OCI-LY7 (cell line): ENCODE measurements around the gene LGSN. TPM values are rescaled to one million over a fixed set of nuclear protein-coding genes. Genes with fewer than 3 reads are reported as not detected.

Source experiments
- BruUV-seq: library from RNA; stranded (reverse); fragments of 400-500 nt; replicated peaks from 2 replicates; lab custom pipeline; 2021; lab: Mats Ljungman, UMichigan
- CTCF ChIA-PET: fragments of 300-600 bp; sonication (Branson Sonifier 250); formaldehyde crosslinking; loops from one replicate; lab custom pipeline; 2022; ENCODE audit warnings: antibody characterized with exemption; ENCODE audit not compliant: unreplicated experiment; lab: Charles Lee
- POLR2A ChIA-PET: fragments of 300-600 bp; sonication (Branson Sonifier 250); formaldehyde crosslinking; loops from one replicate; lab custom pipeline; 2022; ENCODE audit warnings: antibody characterized with exemption; lab: Charles Lee
- DNase-seq: peaks from one replicate; pipeline ENCODE4 v3.0.0-alpha.2; 2015; ENCODE audit warnings: low spot score
- H2AFZ ChIP-seq: fragments of 200-600 bp; sonication (generic), shearing (Covaris generic); 2 replicates; pipeline ENCODE4 v1.6.1; 2014; ENCODE audit warnings: mild to moderate bottlenecking, antibody characterized with exemption, low read length, moderate library complexity
- H3K27ac ChIP-seq: fragments of 200-600 bp; sonication (generic); 2 replicates; pipeline ENCODE4 v1.5.1; 2014; ENCODE audit warnings: mixed run types, low read depth, mild to moderate bottlenecking, moderate library complexity, low read length, inconsistent platforms; ENCODE audit not compliant: poor library complexity, severe bottlenecking
- H3K36me3 ChIP-seq: fragments of 200-600 bp; sonication (generic); 2 replicates; pipeline ENCODE4 v1.6.1; 2014; ENCODE audit warnings: mild to moderate bottlenecking, antibody characterized with exemption, low read length, moderate library complexity, mixed read lengths; ENCODE audit not compliant: insufficient read depth
- H3K4me1 ChIP-seq: fragments of 200-600 bp; sonication (generic); 2 replicates; pipeline ENCODE4 v1.5.1; 2014; ENCODE audit warnings: mild to moderate bottlenecking, low read length; ENCODE audit not compliant: insufficient read depth, poor library complexity, severe bottlenecking
- H3K4me2 ChIP-seq: fragments of 200-600 bp; sonication (generic); 2 replicates; pipeline ENCODE4 v1.6.1; 2014; ENCODE audit warnings: mild to moderate bottlenecking, low read length
- H3K4me3 ChIP-seq: fragments of 200-600 bp; sonication (generic); 2 replicates; pipeline ENCODE4 v1.5.1; 2014; ENCODE audit warnings: mild to moderate bottlenecking, low read depth, low read length; ENCODE audit not compliant: poor library complexity, severe bottlenecking
- H3K79me2 ChIP-seq: fragments of 200-600 bp; sonication (generic); 2 replicates; pipeline ENCODE4 v1.6.1; 2016; ENCODE audit warnings: low read depth, mild to moderate bottlenecking, low read length, moderate library complexity, mixed read lengths; ENCODE audit not compliant: insufficient read depth
- H3K9me2 ChIP-seq: fragments of 200-600 bp; sonication (generic); 2 replicates; pipeline ENCODE4 v1.6.1; 2016; ENCODE audit warnings: mild to moderate bottlenecking, low read length, mixed read lengths; ENCODE audit not compliant: insufficient read depth
- H3K9me3 ChIP-seq: fragments of 200-600 bp; sonication (generic); 2 replicates; pipeline ENCODE4 v1.6.1; 2014; ENCODE audit warnings: mild to moderate bottlenecking, mixed run types, low read length, mixed read lengths
- H4K20me1 ChIP-seq: fragments of 200-600 bp; sonication (generic); 2 replicates; pipeline ENCODE4 v1.6.1; 2014; ENCODE audit warnings: mild to moderate bottlenecking, antibody characterized with exemption, low read length, moderate library complexity, mixed read lengths; ENCODE audit not compliant: insufficient read depth
- EZH2phosphoT487 ChIP-seq: fragments of 200-600 bp; sonication (generic); IDR thresholded peaks from 2 replicates; pipeline ENCODE4 v1.6.1; 2018; ENCODE audit warnings: low read depth, borderline replicate concordance, mild to moderate bottlenecking, mixed run types, antibody characterized with exemption, low read length, moderate library complexity, mixed read lengths
- intact Hi-C: fragments of 100-400 bp; cut with micrococcal nuclease; formaldehyde crosslinking; loops from one replicate; pipeline ENCODE4 v1.10.0; 2022; ENCODE audit not compliant: unreplicated experiment
- total RNA-seq, 2 experiments: library from RNA; depleted of rRNA in 1 of 2; stranded (reverse); fragments of >200 nt in 1 of 2; shearing (Covaris generic) in 1 of 2; gene quantifications; 2 replicates each; pipeline ENCODE4 v1.2.3, GENCODE V29; 2014 to 2022
- TF ChIP-seq, protein P1 (sequence below): fragments of 200-600 bp; sonication (generic); conservative IDR thresholded peaks from 2 replicates; pipeline ENCODE4 v1.5.1; 2014; ENCODE audit warnings: mild to moderate bottlenecking, antibody characterized with exemption, low read length, moderate library complexity, mixed read lengths

Gene LGSN
- total RNA-seq, 2 experiments from 2014 or later = 0.25 to 0.76 TPM

GRCh38 chr6:63355632-63356031 lies 35.8 kb upstream of the LGSN start:
- no peak overlapping the region for H3K4me2 ChIP-seq
- CTCF ChIA-PET = no interaction called here
- BruUV-seq = no TSS peak

DNA sequence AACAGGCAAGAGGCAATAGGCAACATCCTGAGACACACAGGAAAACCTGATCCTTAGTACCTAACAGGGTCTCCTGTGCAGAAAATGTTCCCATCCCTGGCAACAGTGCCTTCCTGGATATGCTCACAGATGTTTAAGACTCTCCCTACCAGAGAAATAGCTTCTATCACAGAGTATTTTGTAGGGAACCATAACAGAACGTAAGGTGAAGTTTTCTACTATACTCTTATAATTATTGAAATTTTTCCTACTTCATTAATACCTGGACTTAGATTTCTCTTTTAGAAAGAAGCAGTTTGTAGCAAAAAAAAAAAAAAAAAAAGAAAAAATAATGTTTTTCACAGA lies 33.5 kb upstream of the LGSN start:
- peaks cover 23% of the 10 kb centered on the region for H3K4me1 ChIP-seq
- H2AFZ ChIP-seq = peak overlapping the region; percentile 63
- H3K4me2 ChIP-seq = peak overlapping the region; percentile 72
- ChIA-PET POLR2A (interaction anchor here (0.6 to 2.0 kb wide), 13 partner anchors 9 to 336 kb away, joined by 3 to 6 read pairs (median 4); partner anchors contain the start of gene PHF3), CTCF (interaction anchor here (1.0 to 2.2 kb wide), 4 partner anchors 409 to 450 kb away, joined by 3 to 9 read pairs (median 6); no protein-coding TSS in a partner anchor)
- no peak for DNase-seq
- no TSS peak for BruUV-seq
- no peaks in the 10 kb centered on the region; the same call in 1 of the 2 replicates for H3K9me3 ChIP-seq
- peak overlapping the region; percentile 55 for H3K27ac ChIP-seq
- H3K79me2 ChIP-seq = no peaks in the 10 kb centered on the region
- no peak for TF ChIP-seq EZH2phosphoT487
- intact Hi-C loops = loop anchor here (1.0 to 2.0 kb wide), 5 partner anchors 88 to 450 kb away; partner anchors contain the start of genes LOC128125822 and PTP4A1
- H3K36me3 ChIP-seq = no peaks in the 10 kb centered on the region
- H3K9me2 ChIP-seq = no peaks in the 10 kb centered on the region
- no peaks in the 10 kb centered on the region for H4K20me1 ChIP-seq
- peak overlapping the region; percentile 48 for H3K4me3 ChIP-seq

More at GRCh38 chr6:63355632-63356031, 35.8 kb upstream of the LGSN start:
- POLR2A ChIA-PET = no interaction called here
- no peaks in the 10 kb centered on the region for H3K36me3 ChIP-seq
- H3K9me3 ChIP-seq = no peaks in the 10 kb centered on the region; the same call in 1 of the 2 replicates
- no peaks in the 10 kb centered on the region for H3K79me2 ChIP-seq
- H4K20me1 ChIP-seq = no peaks in the 10 kb centered on the region
- TF ChIP-seq, protein P1, sequence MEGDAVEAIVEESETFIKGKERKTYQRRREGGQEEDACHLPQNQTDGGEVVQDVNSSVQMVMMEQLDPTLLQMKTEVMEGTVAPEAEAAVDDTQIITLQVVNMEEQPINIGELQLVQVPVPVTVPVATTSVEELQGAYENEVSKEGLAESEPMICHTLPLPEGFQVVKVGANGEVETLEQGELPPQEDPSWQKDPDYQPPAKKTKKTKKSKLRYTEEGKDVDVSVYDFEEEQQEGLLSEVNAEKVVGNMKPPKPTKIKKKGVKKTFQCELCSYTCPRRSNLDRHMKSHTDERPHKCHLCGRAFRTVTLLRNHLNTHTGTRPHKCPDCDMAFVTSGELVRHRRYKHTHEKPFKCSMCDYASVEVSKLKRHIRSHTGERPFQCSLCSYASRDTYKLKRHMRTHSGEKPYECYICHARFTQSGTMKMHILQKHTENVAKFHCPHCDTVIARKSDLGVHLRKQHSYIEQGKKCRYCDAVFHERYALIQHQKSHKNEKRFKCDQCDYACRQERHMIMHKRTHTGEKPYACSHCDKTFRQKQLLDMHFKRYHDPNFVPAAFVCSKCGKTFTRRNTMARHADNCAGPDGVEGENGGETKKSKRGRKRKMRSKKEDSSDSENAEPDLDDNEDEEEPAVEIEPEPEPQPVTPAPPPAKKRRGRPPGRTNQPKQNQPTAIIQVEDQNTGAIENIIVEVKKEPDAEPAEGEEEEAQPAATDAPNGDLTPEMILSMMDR = no peak
- TF ChIP-seq EZH2phosphoT487 = no peak
- intact Hi-C loops = no loop called here
- no peak overlapping the region for H2AFZ ChIP-seq
- no peak overlapping the region for H3K27ac ChIP-seq
- peaks cover 23% of the 10 kb centered on the region for H3K4me1 ChIP-seq
- DNase-seq = no peak
- no peak overlapping the region for H3K4me3 ChIP-seq
- no peaks in the 10 kb centered on the region for H3K9me2 ChIP-seq

GRCh38 chr6:63352544-63353285 lies 32.9 kb upstream of the LGSN start:
- BruUV-seq = no TSS peak
- no peak for TF ChIP-seq EZH2phosphoT487
- TF ChIP-seq, protein P1 = peak; percentile 88
- Histone ChIP-seq H2AFZ (peak overlapping the region; percentile 63), H4K20me1 (no peaks in the 10 kb centered on the region), H3K9me2 (no peaks in the 10 kb centered on the region), H3K9me3 (no peaks in the 10 kb centered on the region; the same call in 1 of the 2 replicates), H3K4me2 (peak overlapping the region; percentile 72), H3K4me1 (peaks cover 23% of the 10 kb centered on the region), H3K27ac (peak overlapping the region; percentile 55), H3K79me2 (no peaks in the 10 kb centered on the region), H3K4me3 (peak overlapping the region; percentile 48), H3K36me3 (no peaks in the 10 kb centered on the region)
- intact Hi-C loops = loop anchor here (1.0 to 2.0 kb wide), 6 partner anchors 88 to 450 kb away; partner anchors contain the start of genes LOC128125822 and PTP4A1
- DNase-seq = peak; percentile 89
- POLR2A ChIA-PET = interaction anchor here (0.6 to 2.0 kb wide), 9 partner anchors 9 to 337 kb away, joined by 3 to 6 read pairs (median 3); partner anchors contain the start of gene PHF3
- CTCF ChIA-PET = interaction anchor here (0.6 to 2.2 kb wide), 8 partner anchors 41 to 450 kb away, joined by 3 to 9 read pairs (median 4); no protein-coding TSS in a partner anchor
